H9 (cell line): ENCODE data around the gene TAGLN2. TPM values are rescaled to one million over a fixed set of nuclear protein-coding genes. Genes with fewer than 3 reads are reported as not detected.

Experiments
- DNase-seq: peaks from one replicate; pipeline ENCODE4 v3.0.0-alpha.2; 2017
- H2AFZ ChIP-seq: one replicate; pipeline ENCODE4 v1.6.1; 2013; ENCODE audit warnings: mild to moderate bottlenecking, low read length, control low read depth, moderate library complexity
- H2AK5ac ChIP-seq: 2 replicates; pipeline ENCODE4 v1.6.1; 2013; ENCODE audit warnings: low read length, control low read depth, mixed read lengths; ENCODE audit not compliant: insufficient read length
- H2BK120ac ChIP-seq: one replicate; pipeline ENCODE4 v1.6.1; 2013; ENCODE audit warnings: low read depth, mild to moderate bottlenecking, low read length, control low read depth, inconsistent platforms; ENCODE audit not compliant: poor library complexity, severe bottlenecking
- H2BK12ac ChIP-seq: 2 replicates; pipeline ENCODE4 v1.6.1; 2013; ENCODE audit warnings: low read length, control low read depth, mixed read lengths, low read depth; ENCODE audit not compliant: insufficient read length
- H2BK15ac ChIP-seq: 2 replicates; pipeline ENCODE4 v1.6.1; 2013; ENCODE audit warnings: low read depth, low read length, control low read depth
- H2BK20ac ChIP-seq: one replicate; pipeline ENCODE4 v1.6.1; 2013; ENCODE audit warnings: low read depth, mild to moderate bottlenecking, low read length, control low read depth, inconsistent platforms; ENCODE audit not compliant: poor library complexity, severe bottlenecking
- H2BK5ac ChIP-seq: 2 replicates; pipeline ENCODE4 v1.6.1; 2013; ENCODE audit warnings: low read length, control low read depth, mixed read lengths; ENCODE audit not compliant: insufficient read length
- H3K14ac ChIP-seq: 2 replicates; pipeline ENCODE4 v1.6.1; 2013; ENCODE audit warnings: low read length, control low read depth; ENCODE audit not compliant: insufficient read depth
- H3K18ac ChIP-seq: 2 replicates; pipeline ENCODE4 v1.6.1; 2013; ENCODE audit warnings: low read depth, mild to moderate bottlenecking, mixed read lengths, low read length, control low read depth; ENCODE audit not compliant: insufficient read length
- H3K23ac ChIP-seq: 2 replicates; pipeline ENCODE4 v1.6.1; 2013; ENCODE audit warnings: low read length, control low read depth, mixed read lengths, low read depth; ENCODE audit not compliant: insufficient read length
- H3K23me2 ChIP-seq: 2 replicates; pipeline ENCODE4 v1.6.1; 2013; ENCODE audit warnings: low read depth, mild to moderate bottlenecking, mixed read lengths, low read length, control low read depth; ENCODE audit not compliant: insufficient read length, poor library complexity, severe bottlenecking
- H3K27ac ChIP-seq: 2 replicates; pipeline ENCODE4 v1.5.1; 2013; ENCODE audit warnings: low read length, control low read depth, mixed read lengths, low read depth; ENCODE audit not compliant: insufficient read length
- H3K27me3 ChIP-seq: 2 replicates; pipeline ENCODE4 v1.6.1; 2013; ENCODE audit warnings: low read length, control low read depth, inconsistent platforms; ENCODE audit not compliant: insufficient read depth
- H3K4ac ChIP-seq: 2 replicates; pipeline ENCODE4 v1.6.1; 2013; ENCODE audit warnings: low read depth, mild to moderate bottlenecking, control low read depth, inconsistent platforms, low read length, moderate library complexity
- H3K4me1 ChIP-seq: 2 replicates; pipeline ENCODE4 v1.6.1; 2013; ENCODE audit warnings: low read length, control low read depth, inconsistent platforms; ENCODE audit not compliant: insufficient read depth
- H3K4me2 ChIP-seq: 2 replicates; pipeline ENCODE4 v1.6.1; 2013; ENCODE audit warnings: low read length, control low read depth, mixed read lengths; ENCODE audit not compliant: insufficient read length, insufficient read depth
- H3K56ac ChIP-seq: 2 replicates; pipeline ENCODE4 v1.6.1; 2013; ENCODE audit warnings: low read depth, mild to moderate bottlenecking, mixed read lengths, low read length, control low read depth; ENCODE audit not compliant: insufficient read length
- H3K79me1 ChIP-seq: 2 replicates; pipeline ENCODE4 v1.6.1; 2013; ENCODE audit warnings: low read depth, mild to moderate bottlenecking, moderate library complexity, low read length, control low read depth, inconsistent platforms; ENCODE audit not compliant: insufficient read depth, poor library complexity, severe bottlenecking
- H3K79me2 ChIP-seq: 2 replicates; pipeline ENCODE4 v1.6.1; 2013; ENCODE audit warnings: low read length, control low read depth, inconsistent platforms; ENCODE audit not compliant: insufficient read depth
- H3K9ac ChIP-seq: 2 replicates; pipeline ENCODE4 v1.6.1; 2013; ENCODE audit warnings: low read length, control low read depth, mixed read lengths; ENCODE audit not compliant: insufficient read length; ENCODE audit errors: extremely low read depth
- H3K9me3 ChIP-seq: one replicate; pipeline ENCODE4 v1.6.1; 2013; ENCODE audit warnings: low read depth, low read length, inconsistent platforms; ENCODE audit not compliant: control insufficient read depth
- H3T11ph ChIP-seq: one replicate; pipeline ENCODE4 v1.6.1; 2013; ENCODE audit warnings: mild to moderate bottlenecking, low read length, control low read depth, inconsistent platforms
- H4K20me1 ChIP-seq: one replicate; pipeline ENCODE4 v1.6.1; 2013; ENCODE audit not compliant: control insufficient read depth, insufficient read length, insufficient read depth
- H4K5ac ChIP-seq: 2 replicates; pipeline ENCODE4 v1.6.1; 2013; ENCODE audit warnings: low read depth, mild to moderate bottlenecking, mixed read lengths, low read length, control low read depth; ENCODE audit not compliant: insufficient read length
- H4K8ac ChIP-seq: replicated peaks from 2 replicates; pipeline ENCODE4 v1.6.1; 2013; ENCODE audit warnings: low read length, control low read depth, mixed read lengths, low read depth; ENCODE audit not compliant: insufficient read length
- H4K91ac ChIP-seq: 2 replicates; pipeline ENCODE4 v1.6.1; 2013; ENCODE audit warnings: low read depth, mild to moderate bottlenecking, moderate library complexity, mixed read lengths, low read length, control low read depth; ENCODE audit not compliant: insufficient read length
- H3K27ac Mint-ChIP-seq, 3 experiments: 2 replicates in 2 of 3; 3 replicates in 1 of 3; pipeline ENCODE4 v1.8.0; 2020 to 2021; ENCODE audit warnings: mixed read lengths in 3 of 3, mild to moderate bottlenecking in 1 of 3, moderate library complexity in 1 of 3
- H3K27me3 Mint-ChIP-seq: 2 replicates; pipeline ENCODE4 v1.8.0; 2021; ENCODE audit warnings: low read depth, mild to moderate bottlenecking, moderate library complexity, mixed read lengths
- H3K36me3 Mint-ChIP-seq, 3 experiments: 2 replicates in 2 of 3; 3 replicates in 1 of 3; pipeline ENCODE4 v1.8.0; 2020 to 2021; ENCODE audit warnings: low read depth in 3 of 3, mixed read lengths in 3 of 3; ENCODE audit not compliant: insufficient read depth in 1 of 3
- H3K4me1 Mint-ChIP-seq, 2 experiments: 2 replicates each; pipeline ENCODE4 v1.8.0; 2020; ENCODE audit warnings: mixed read lengths in 2 of 2
- H3K4me3 Mint-ChIP-seq, 2 experiments: 2 replicates in 1 of 2; 3 replicates in 1 of 2; pipeline ENCODE4 v1.8.0; 2020 to 2021; ENCODE audit warnings: mild to moderate bottlenecking in 2 of 2, mixed read lengths in 2 of 2, moderate library complexity in 1 of 2
- H3K9me3 Mint-ChIP-seq, 2 experiments: 2 replicates in 1 of 2; 3 replicates in 1 of 2; pipeline ENCODE4 v1.8.0; 2020; ENCODE audit warnings: mild to moderate bottlenecking in 2 of 2, mixed read lengths in 2 of 2, moderate library complexity in 1 of 2
- CTCF ChIP-seq: fragments of 200-600 bp; sonication (generic); conservative IDR thresholded peaks from 3 replicates; pipeline ENCODE4 v1.8.0; 2021; ENCODE audit warnings: antibody characterized with exemption, mild to moderate bottlenecking
- WGBS: extraction: QIAGEN DNeasy Blood & Tissue Kit; methylation state at CpG from one replicate; pipeline ENCODE4 v1.1.7; 2013; ENCODE audit warnings: missing lambda C conversion rate, low lambda C conversion rate, mixed read lengths; ENCODE audit not compliant: insufficient read length; ENCODE audit errors: extremely low coverage; 5-methylcytosine and 5-hydroxymethylcytosine counted together
- total RNA-seq: library from RNA; stranded (reverse); gene quantifications from 2 replicates; pipeline ENCODE4 v1.2.1, GENCODE V29; 2021

Gene TAGLN2
- total RNA-seq, 1 experiment from 2014 or later, result 76.7 TPM

DNA sequence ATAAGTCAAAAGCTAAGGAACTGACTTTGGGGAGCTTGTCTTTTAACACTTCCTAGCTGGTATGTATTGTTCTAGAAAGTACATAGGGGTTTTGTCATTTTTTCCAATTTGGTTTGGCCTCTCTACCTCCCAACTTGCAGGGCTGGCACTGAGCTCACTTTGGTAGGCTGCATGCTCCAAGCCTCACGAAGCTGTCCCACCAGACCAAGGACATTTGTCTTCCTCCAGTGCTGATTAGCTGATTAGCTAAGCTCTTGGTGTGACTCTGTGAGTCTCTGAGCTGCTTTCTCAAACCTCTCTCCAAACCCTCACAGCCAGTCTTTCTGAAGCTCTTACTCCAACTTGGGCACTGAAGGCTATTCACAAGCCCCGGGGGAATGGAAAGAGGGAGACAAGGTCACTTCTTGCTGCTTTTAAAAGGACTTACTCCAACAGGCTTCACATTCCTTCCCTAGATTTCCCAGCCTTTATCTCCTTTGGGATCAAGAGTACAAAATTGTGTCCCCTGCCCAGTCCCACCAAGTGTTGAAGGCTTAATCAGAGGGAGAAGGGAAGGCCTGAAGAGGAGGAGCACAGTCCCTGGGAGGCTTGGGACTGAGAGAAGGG lies 24.4 kb downstream of the TAGLN2 start:
- Histone ChIP-seq H4K8ac (no peak overlapping the region), H2BK12ac (no peak overlapping the region), H3K4me1 (no peaks in the 10 kb centered on the region; the same call in 1 of the 2 replicates), H2BK15ac (no peak overlapping the region), H3K23me2 (peaks cover 4% of the 10 kb centered on the region), H3K9ac (no peak overlapping the region), H2AK5ac (no peak overlapping the region), H3K9me3 (no peaks in the 10 kb centered on the region), H4K20me1 (no peaks in the 10 kb centered on the region), H4K91ac (no peak overlapping the region), H3K79me2 (no peaks in the 10 kb centered on the region), H3K27ac (no peak overlapping the region), H4K5ac (no peak overlapping the region), H2BK120ac (no peak overlapping the region), H3K4me2 (no peak overlapping the region), H3K4ac (no peak overlapping the region; the same call in 1 of the 2 replicates), H3K14ac (peak overlapping the region; percentile 60; the same call in 1 of the 2 replicates), H3K79me1 (no peaks in the 10 kb centered on the region), H3K56ac (no peak overlapping the region), H2AFZ (no peak overlapping the region), H3K18ac (peak overlapping the region; percentile 54), H2BK5ac (no peak overlapping the region), H3K23ac (no peak overlapping the region), H2BK20ac (no peak overlapping the region), H3T11ph (no peak overlapping the region), H3K27me3 (no peaks in the 10 kb centered on the region)
- Mint-ChIP-seq H3K27ac (peak overlapping the region in 2 of 3 experiments; percentile 13 to 38; a peak in 2 of 7 replicates), H3K36me3 (peaks cover 0 to 6% (median 0%) of the 10 kb centered on the region in 3 experiments; a peak in 3 of 7 replicates), H3K4me1 (peaks cover 16% of the 10 kb centered on the region in 2 experiments), H3K9me3 (peaks cover 8% of the 10 kb centered on the region in 2 experiments; a peak in 4 of 5 replicates), H3K4me3 (peak overlapping the region in 1 of 2 experiments; percentile 64; a peak in 1 of 5 replicates), H3K27me3 (peaks cover 34% of the 10 kb centered on the region)
- DNase-seq, result no peak
- no CpG with 5 or more reads among the region's 2 CpGs for WGBS
- TF ChIP-seq CTCF, result no peak
